H1 (cell line): Measurements from ENCODE around the gene ABLIM1. TPM values are rescaled to one million over a fixed set of nuclear protein-coding genes. Genes with fewer than 3 reads are reported as not detected.

Experiments
- CTCF ChIA-PET: fragments of 300-600 bp; sonication (Branson Sonifier 250); formaldehyde crosslinking; loops from one replicate; lab custom pipeline; 2021; ENCODE audit not compliant: partially characterized antibody; lab: Charles Lee
- POLR2A ChIA-PET: fragments of 300-600 bp; sonication (Branson Sonifier 250); formaldehyde crosslinking; loops from one replicate; lab custom pipeline; 2021; ENCODE audit warnings: inconsistent platforms; ENCODE audit not compliant: partially characterized antibody; lab: Charles Lee
- DNase-seq, 2 experiments: peaks; one replicate each; pipeline versions ENCODE4 v3.0.0 to v3.0.0-alpha.2; 2010 to 2022; ENCODE audit warnings: low spot score in 2 of 2, low read depth in 1 of 2, mixed read lengths in 1 of 2
- FAIRE-seq: peaks from 2 replicates; lab custom pipeline; 2011; peaks lifted over from hg19 to GRCh38; lab: Jason Lieb, UNC
- H2AFZ ChIP-seq: 2 replicates; pipeline ENCODE4 v1.8.1; 2012; ENCODE audit warnings: low read length, inconsistent platforms
- H2AK5ac ChIP-seq: 2 replicates; pipeline ENCODE4 v1.6.1; 2013; ENCODE audit warnings: low read depth, low read length
- H2BK120ac ChIP-seq: replicated peaks from 2 replicates; pipeline ENCODE3; 2013; ENCODE audit warnings: low read depth, low read length, inconsistent platforms
- H2BK12ac ChIP-seq: 2 replicates; pipeline ENCODE4 v1.6.1; 2013; ENCODE audit warnings: low read depth, low read length
- H2BK15ac ChIP-seq: 2 replicates; pipeline ENCODE4 v1.6.1; 2013; ENCODE audit warnings: low read length
- H2BK20ac ChIP-seq: 2 replicates; pipeline ENCODE4 v1.6.1; 2013; ENCODE audit warnings: low read length
- H2BK5ac ChIP-seq: 2 replicates; pipeline ENCODE4 v1.6.1; 2013; ENCODE audit warnings: low read depth, low read length
- H3K14ac ChIP-seq: 2 replicates; pipeline ENCODE4 v1.6.1; 2013; ENCODE audit warnings: inconsistent platforms; ENCODE audit not compliant: insufficient read length
- H3K18ac ChIP-seq: 2 replicates; pipeline ENCODE4 v1.6.1; 2013; ENCODE audit warnings: low read length; ENCODE audit errors: extremely low read depth
- H3K23ac ChIP-seq: 2 replicates; pipeline ENCODE4 v1.6.1; 2013; ENCODE audit warnings: inconsistent platforms; ENCODE audit not compliant: insufficient read length
- H3K23me2 ChIP-seq: 2 replicates; pipeline ENCODE4 v1.6.1; 2013; ENCODE audit warnings: low read depth, low read length
- H3K27ac ChIP-seq: 2 replicates; pipeline ENCODE4 v1.6.1; 2011; ENCODE audit warnings: low read depth, low read length, inconsistent platforms
- H3K27me3 ChIP-seq, 4 experiments: replicated peaks in 1 of 4; 1 replicate in 1 of 4; 2 replicates in 3 of 4; pipeline versions ENCODE4 v1.6.1 to v1.8.1; 2011 to 2013; ENCODE audit warnings: low read length in 3 of 4, mild to moderate bottlenecking in 3 of 4, inconsistent platforms in 2 of 4, mixed read lengths in 2 of 4, moderate library complexity in 1 of 4; ENCODE audit not compliant: control insufficient read depth in 3 of 4, insufficient read depth in 3 of 4; ENCODE audit errors: extremely low read depth in 1 of 4
- H3K36me3 ChIP-seq, 4 experiments: 2 replicates each; pipeline versions ENCODE4 v1.6.1 to v1.8.1; 2011 to 2013; ENCODE audit warnings: mild to moderate bottlenecking in 4 of 4, low read length in 3 of 4, moderate library complexity in 2 of 4, control low read depth in 1 of 4, inconsistent platforms in 1 of 4; ENCODE audit not compliant: insufficient read depth in 4 of 4, control insufficient read depth in 2 of 4
- H3K4ac ChIP-seq: replicated peaks from 2 replicates; pipeline ENCODE3; 2013; ENCODE audit warnings: low read length, low read depth, mixed read lengths, inconsistent platforms; ENCODE audit not compliant: insufficient read length
- H3K4me1 ChIP-seq, 4 experiments: replicated peaks in 1 of 4; 1 replicate in 1 of 4; 2 replicates in 3 of 4; pipeline versions ENCODE4 v1.6.1 to v1.8.1; 2011 to 2013; ENCODE audit warnings: low read length in 3 of 4, inconsistent platforms in 2 of 4, mixed read lengths in 1 of 4; ENCODE audit not compliant: insufficient read depth in 4 of 4, control insufficient read depth in 3 of 4
- H3K4me2 ChIP-seq, 2 experiments: 2 replicates each; pipeline versions ENCODE4 v1.6.1 to v1.8.1; 2011 to 2013; ENCODE audit warnings: low read depth in 2 of 2, low read length in 2 of 2, control low read depth in 1 of 2, inconsistent platforms in 1 of 2, mild to moderate bottlenecking in 1 of 2; ENCODE audit not compliant: insufficient read depth in 1 of 2
- H3K4me3 ChIP-seq, 4 experiments: fragments of 200-600, 300-600 bp in 1 of 4; sonication (generic), shearing (Covaris generic), sonication (Bioruptor Twin) in 1 of 4; 2 replicates each; pipeline versions ENCODE4 v1.5.1 to v1.8.1; 2011 to 2016; ENCODE audit warnings: low read length in 4 of 4, low read depth in 3 of 4, control low read depth in 2 of 4, inconsistent platforms in 2 of 4, mild to moderate bottlenecking in 2 of 4, mixed read lengths in 1 of 4, moderate library complexity in 1 of 4; ENCODE audit not compliant: insufficient read depth in 2 of 4; ENCODE audit errors: extremely low read depth in 1 of 4
- H3K56ac ChIP-seq: replicated peaks from 2 replicates; pipeline ENCODE3; 2013; ENCODE audit warnings: low read depth, mild to moderate bottlenecking, mixed read lengths, low read length, inconsistent platforms; ENCODE audit not compliant: insufficient read length
- H3K79me1 ChIP-seq: 2 replicates; pipeline ENCODE4 v1.6.1; 2013; ENCODE audit warnings: low read depth, low read length, control low read depth
- H3K79me2 ChIP-seq, 2 experiments: 2 replicates each; pipeline versions ENCODE4 v1.6.1 to v1.8.1; 2012 to 2013; ENCODE audit warnings: low read length in 2 of 2, mild to moderate bottlenecking in 2 of 2, inconsistent platforms in 1 of 2; ENCODE audit not compliant: insufficient read depth in 2 of 2, control insufficient read depth in 1 of 2
- H3K9ac ChIP-seq, 4 experiments: replicated peaks in 1 of 4; 1 replicate in 1 of 4; 2 replicates in 3 of 4; pipeline versions ENCODE4 v1.6.1 to v1.8.1; 2011 to 2013; ENCODE audit warnings: low read depth in 3 of 4, low read length in 3 of 4, control low read depth in 2 of 4, mild to moderate bottlenecking in 2 of 4, moderate library complexity in 2 of 4, inconsistent platforms in 1 of 4; ENCODE audit errors: extremely low read depth in 1 of 4
- H3K9me3 ChIP-seq, 2 experiments: 2 replicates each; pipeline versions ENCODE4 v1.6.1 to v1.8.1; 2012 to 2013; ENCODE audit warnings: mild to moderate bottlenecking in 2 of 2, moderate library complexity in 2 of 2, control low read depth in 1 of 2, inconsistent platforms in 1 of 2, low read depth in 1 of 2, low read length in 1 of 2, mixed read lengths in 1 of 2; ENCODE audit not compliant: insufficient read depth in 2 of 2
- H4K20me1 ChIP-seq, 2 experiments: replicated peaks in 1 of 2; 2 replicates each; pipeline versions ENCODE3 to v1.8.1; 2011 to 2013; ENCODE audit warnings: inconsistent platforms in 2 of 2, low read length in 2 of 2, mild to moderate bottlenecking in 1 of 2; ENCODE audit not compliant: insufficient read depth in 2 of 2, control insufficient read depth in 1 of 2
- H4K5ac ChIP-seq: 2 replicates; pipeline ENCODE4 v1.6.1; 2013; ENCODE audit warnings: low read length, low read depth, mixed read lengths, inconsistent platforms; ENCODE audit not compliant: insufficient read length
- H4K8ac ChIP-seq: 2 replicates; pipeline ENCODE4 v1.8.0; 2013; ENCODE audit warnings: mild to moderate bottlenecking, moderate library complexity, low read length, inconsistent platforms; ENCODE audit not compliant: insufficient read depth; ENCODE audit errors: extremely low read depth
- H4K91ac ChIP-seq: replicated peaks from 2 replicates; pipeline ENCODE3; 2013; ENCODE audit warnings: low read length, mixed read lengths, inconsistent platforms; ENCODE audit not compliant: insufficient read length
- TEAD4 ChIP-seq: IDR thresholded peaks from 2 replicates; pipeline ENCODE4 v1.6.1; 2012; ENCODE audit warnings: low read depth, low read length, inconsistent platforms, mixed read lengths
- YY1 ChIP-seq: IDR thresholded peaks from 2 replicates; pipeline ENCODE4 v1.6.1; 2011; ENCODE audit warnings: low read depth, mild to moderate bottlenecking, low read length
- WGBS, 2 experiments: shearing (Covaris generic) in 1 of 2; methylation state at CpG; one replicate each; pipeline versions ENCODE4 v1.1.6 to v1.1.7; 2013 to 2015; ENCODE audit warnings: low lambda C conversion rate in 2 of 2, mixed read lengths in 2 of 2, inconsistent platforms in 1 of 2, low coverage in 1 of 2, missing lambda C conversion rate in 1 of 2; ENCODE audit not compliant: insufficient replicate concordance in 2 of 2, insufficient coverage in 1 of 2, insufficient read length in 1 of 2; ENCODE audit errors: extremely low coverage in 1 of 2, missing lambda C conversion rate in 1 of 2; 5-methylcytosine and 5-hydroxymethylcytosine counted together
- polyA plus RNA-seq, 7 experiments: library from polyadenylated mRNA; depleted of rRNA in 3 of 7; stranded (reverse) in 5 of 7; unstranded in 2 of 7; fragments of >200 nt in 5 of 7; fragments of 200-250 nt in 2 of 7; gene quantifications; 1 replicate in 5 of 7; 2 replicates in 1 of 7; 4 replicates in 1 of 7; pipeline versions ENCODE4 v1.2.1 to v1.2.3, GENCODE V29; 2011 to 2013; ENCODE audit warnings: missing spikeins in 2 of 7, mixed read lengths in 2 of 7
- total RNA-seq: library from RNA; stranded (reverse); fragmentation: NEBNext Ultra II Directional; extraction: Animal tissue kit (Norgen Biotek cat#: 25700); gene quantifications from 2 replicates; pipeline ENCODE4 v1.2.1, GENCODE V29; 2021

Gene ABLIM1
- total and polyA plus RNA-seq, 2 of the 8 experiments (the other 6 are each of a cell fraction or from before 2014, with no cell fraction given): 51.2 to 51.7 TPM

- POLR2A ChIA-PET: no interaction called here
- no peak overlapping the region for H3K4me3 ChIP-seq
Measured at GRCh38 chr10:114618722-114619121, 39.4 kb downstream of the ABLIM1 start.

More at GRCh38 chr10:114618722-114619121, 39.4 kb downstream of the ABLIM1 start:
- no peaks in the 10 kb centered on the region for H3K9me3 ChIP-seq
- H3K79me2 ChIP-seq: no peaks in the 10 kb centered on the region
- H2BK5ac ChIP-seq: no peak overlapping the region
- H2AFZ ChIP-seq: no peak overlapping the region
- no peak overlapping the region for H4K91ac ChIP-seq
- no peaks in the 10 kb centered on the region for H4K20me1 ChIP-seq
- CTCF ChIA-PET: interaction anchor here (0.9 kb wide), 1 partner anchor 68 kb away, joined by 3 read pairs; no protein-coding TSS in a partner anchor
- no peak overlapping the region for H2BK15ac ChIP-seq
- H2BK12ac ChIP-seq: no peak overlapping the region
- no peak overlapping the region for H3K18ac ChIP-seq
- H3K14ac ChIP-seq: no peak overlapping the region
- H3K4me1 ChIP-seq: peaks cover 3 to 7% (median 4%) of the 10 kb centered on the region in 4 experiments
- 88% methylated on average over 3 of the region's 3 CpGs; no CpG with 5 or more reads in 1 of the 2 experiments for WGBS, 2 experiments
- no peaks in the 10 kb centered on the region for H3K27me3 ChIP-seq
- no peak overlapping the region for H2BK120ac ChIP-seq
- H3K23me2 ChIP-seq: no peaks in the 10 kb centered on the region
- no peak overlapping the region; the same call in 1 of the 2 replicates for H2AK5ac ChIP-seq
- H3K79me1 ChIP-seq: peaks cover 2% of the 10 kb centered on the region; the same call in 1 of the 2 replicates
- no peaks in the 10 kb centered on the region for H3K36me3 ChIP-seq
- H3K4me2 ChIP-seq: no peak overlapping the region
- FAIRE-seq (no peak), DNase-seq (no peak)
- no peak overlapping the region for H3K4ac ChIP-seq
- no peak overlapping the region for H3K23ac ChIP-seq
- H3K9ac ChIP-seq: no peak overlapping the region
- H2BK20ac ChIP-seq: no peak overlapping the region
- no peak for TF ChIP-seq YY1
- 0 out of 2 replicates have a peak, but pooled peaks have one; percentile 33 for TF ChIP-seq TEAD4
- H3K27ac ChIP-seq: no peak overlapping the region
- no peak overlapping the region for H3K56ac ChIP-seq
- H4K8ac ChIP-seq: no peak overlapping the region
- no peak overlapping the region for H4K5ac ChIP-seq
